Activated T-helper 1 cell treated with anti-CD3 and anti-CD28 coated beads, Interleukin-2, amount 50 U/mL, for 16 hours (primary cell): ENCODE data around the gene PBX3.

Experiments
- DNase-seq, 2 donors: peaks; one replicate each; pipeline ENCODE4 v3.0.0-alpha.2; 2020; ENCODE audit warnings: low read depth in 1 of 2, low spot score in 1 of 2

PBX3 gene

GRCh38 chr9:125942125-125942524 lies 195.0 kb downstream of the PBX3 start:
- no peak for DNase-seq

- DNase-seq = no peak
Measured at GRCh38 chr9:125943831-125944230, 196.7 kb downstream of the PBX3 start.

- DNase-seq = no peak
Measured at GRCh38 chr9:125946397-125946796, 199.2 kb downstream of the PBX3 start.

GRCh38 chr9:125948887-125949596 lies 201.9 kb downstream of the PBX3 start:
- DNase-seq = no peak

- DNase-seq = no peak
Measured at GRCh38 chr9:125949703-125950460, 202.7 kb downstream of the PBX3 start.

- DNase-seq = no peak
Measured at GRCh38 chr9:125950880-125951471, 203.8 kb downstream of the PBX3 start.

GRCh38 chr9:125953314-125954019 lies 206.3 kb downstream of the PBX3 start:
- DNase-seq = no peak

- DNase-seq = no peak
Measured at GRCh38 chr9:125956102-125956501, 208.9 kb downstream of the PBX3 start.

GRCh38 chr9:125959315-125959714 lies 212.1 kb downstream of the PBX3 start:
- no peak for DNase-seq

- no peak for DNase-seq
Measured at GRCh38 chr9:125959951-125960619, 212.9 kb downstream of the PBX3 start.

- no peak for DNase-seq
Measured at GRCh38 chr9:125960626-125961025, 213.5 kb downstream of the PBX3 start.

GRCh38 chr9:125961072-125961471 lies 213.9 kb downstream of the PBX3 start:
- DNase-seq = no peak

GRCh38 chr9:125963932-125964331 lies 216.8 kb downstream of the PBX3 start:
- no peak for DNase-seq

GRCh38 chr9:125964702-125965225 lies 217.6 kb downstream of the PBX3 start:
- no peak for DNase-seq

GRCh38 chr9:125965477-125965876 lies 218.3 kb downstream of the PBX3 start:
- no peak for DNase-seq

- no peak for DNase-seq
Measured at GRCh38 chr9:125966466-125966865, 219.3 kb downstream of the PBX3 start.

- DNase-seq = no peak
Measured at GRCh38 chr9:125966959-125967711, 220.0 kb downstream of the PBX3 start.

- no peak for DNase-seq
Measured at GRCh38 chr9:125968714-125969374, 221.7 kb downstream of the PBX3 start.

GRCh38 chr9:125969462-125969861 lies 222.3 kb downstream of the PBX3 start:
- DNase-seq = no peak

GRCh38 chr9:125969868-125970267 lies 222.7 kb downstream of the PBX3 start:
- DNase-seq = no peak
